Lower leg skin (tissue), 4 donors: ENCODE measurements around the gene OMP. TPM values are rescaled to one million over a fixed set of nuclear protein-coding genes. Genes with fewer than 3 reads are reported as not detected.
A peak's percentile ranks its signal among the peaks of the same experiment; 100 is the strongest.

ENCODE experiments used
- DNase-seq, 2 donors: peaks; one replicate each; pipeline ENCODE4 v3.0.0-alpha.2; 2019; ENCODE audit warnings: low spot score in 2 of 2
- H3K4me3 ChIP-seq: fragments of 200-600 bp; sonication (generic); 2 replicates; pipeline ENCODE4 v1.5.1; 2017; ENCODE audit warnings: mild to moderate bottlenecking, low read depth; ENCODE audit not compliant: poor library complexity, severe bottlenecking
- POLR2A ChIP-seq, 2 donors: fragments of 450-650 bp; IDR thresholded peaks; one replicate each; pipeline ENCODE4 v1.6.1; 2016 to 2017; ENCODE audit warnings: antibody characterized with exemption in 2 of 2, mild to moderate bottlenecking in 1 of 2, moderate library complexity in 1 of 2
- WGBS, 2 donors: methylation state at CpG; one replicate each; pipeline ENCODE4 v1.1.5; 2018; 5-methylcytosine and 5-hydroxymethylcytosine counted together
- intact Hi-C: fragments of 100-400 bp; cut with DNase I; formaldehyde crosslinking; loops from one replicate; pipeline ENCODE4 v1.15.0; 2023; ENCODE audit warnings: low total_unique reads
- total RNA-seq, 4 donors: library from RNA; depleted of rRNA; stranded (reverse); fragments of >200 nt; gene quantifications; one replicate each; pipeline ENCODE4 v1.1.0, GENCODE V29; 2016
- TF ChIP-seq, protein P1 (sequence below), 3 donors: fragments of 450-650 bp; IDR thresholded peaks; one replicate each; pipeline ENCODE4 v1.5.1; 2016; ENCODE audit warnings: antibody characterized with exemption in 3 of 3, mild to moderate bottlenecking in 3 of 3, moderate library complexity in 2 of 3

OMP gene, protein sequence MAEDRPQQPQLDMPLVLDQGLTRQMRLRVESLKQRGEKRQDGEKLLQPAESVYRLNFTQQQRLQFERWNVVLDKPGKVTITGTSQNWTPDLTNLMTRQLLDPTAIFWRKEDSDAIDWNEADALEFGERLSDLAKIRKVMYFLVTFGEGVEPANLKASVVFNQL
- not detected for total RNA-seq

DNA sequence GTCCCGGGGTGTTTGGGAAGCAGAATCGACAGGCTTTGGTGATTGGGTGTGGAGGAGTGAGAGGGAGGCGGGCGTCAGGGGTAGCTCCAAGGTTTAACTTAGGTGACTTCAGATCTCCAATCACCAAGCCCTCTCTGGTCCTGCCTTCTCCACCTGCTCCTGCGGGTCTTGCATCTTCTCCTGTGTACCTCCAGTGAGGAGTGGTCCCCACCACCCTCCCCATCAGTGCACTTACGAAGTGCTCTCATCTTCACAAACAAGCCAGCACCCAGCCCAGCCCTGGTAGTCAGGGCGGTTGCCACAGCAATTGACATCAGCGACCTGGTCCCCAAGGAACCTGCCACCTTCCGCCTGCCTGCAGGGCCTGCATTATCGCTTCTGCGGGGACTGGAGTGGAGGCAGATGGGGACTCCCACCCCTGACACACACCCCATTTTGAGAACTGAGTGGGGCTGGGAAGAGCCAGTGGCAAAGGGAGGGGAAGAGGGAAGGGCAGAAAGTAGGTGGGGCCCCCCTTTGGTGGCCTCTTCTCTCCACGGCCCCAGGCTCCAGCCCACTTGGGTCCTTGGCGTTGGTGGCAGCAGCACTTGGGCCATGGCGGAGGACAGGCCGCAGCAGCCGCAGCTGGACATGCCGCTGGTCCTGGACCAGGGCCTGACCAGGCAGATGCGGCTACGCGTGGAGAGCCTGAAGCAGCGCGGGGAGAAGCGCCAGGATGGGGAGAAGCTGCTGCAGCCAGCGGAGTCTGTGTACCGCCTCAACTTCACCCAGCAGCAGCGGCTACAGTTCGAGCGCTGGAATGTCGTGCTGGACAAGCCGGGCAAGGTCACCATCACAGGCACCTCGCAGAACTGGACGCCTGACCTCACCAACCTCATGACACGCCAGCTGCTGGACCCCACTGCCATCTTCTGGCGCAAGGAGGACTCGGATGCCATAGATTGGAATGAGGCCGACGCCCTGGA, at the start of gene OMP:
TSS of gene OMP (plus strand) at position 595 of the 965 bp plus-strand sequence. CDS start at position 595, 0 bp downstream.
- intact Hi-C loops = loop anchor here (5.0 to 10.0 kb wide), 2 partner anchors 378 to 1265 kb away; no protein-coding TSS in a partner anchor
- DNase-seq = no peak
- no peak for TF ChIP-seq POLR2A (IDR thresholded peaks at IDR 0.05)
- TF ChIP-seq, protein P1, sequence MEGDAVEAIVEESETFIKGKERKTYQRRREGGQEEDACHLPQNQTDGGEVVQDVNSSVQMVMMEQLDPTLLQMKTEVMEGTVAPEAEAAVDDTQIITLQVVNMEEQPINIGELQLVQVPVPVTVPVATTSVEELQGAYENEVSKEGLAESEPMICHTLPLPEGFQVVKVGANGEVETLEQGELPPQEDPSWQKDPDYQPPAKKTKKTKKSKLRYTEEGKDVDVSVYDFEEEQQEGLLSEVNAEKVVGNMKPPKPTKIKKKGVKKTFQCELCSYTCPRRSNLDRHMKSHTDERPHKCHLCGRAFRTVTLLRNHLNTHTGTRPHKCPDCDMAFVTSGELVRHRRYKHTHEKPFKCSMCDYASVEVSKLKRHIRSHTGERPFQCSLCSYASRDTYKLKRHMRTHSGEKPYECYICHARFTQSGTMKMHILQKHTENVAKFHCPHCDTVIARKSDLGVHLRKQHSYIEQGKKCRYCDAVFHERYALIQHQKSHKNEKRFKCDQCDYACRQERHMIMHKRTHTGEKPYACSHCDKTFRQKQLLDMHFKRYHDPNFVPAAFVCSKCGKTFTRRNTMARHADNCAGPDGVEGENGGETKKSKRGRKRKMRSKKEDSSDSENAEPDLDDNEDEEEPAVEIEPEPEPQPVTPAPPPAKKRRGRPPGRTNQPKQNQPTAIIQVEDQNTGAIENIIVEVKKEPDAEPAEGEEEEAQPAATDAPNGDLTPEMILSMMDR (IDR thresholded peaks at IDR 0.05) = no peak
- no peak within 1 kb of the TSS for H3K4me3 ChIP-seq
- WGBS, 2 donors = 91 to 92% methylated on average over 37 of the region's 37 CpGs

DNA sequence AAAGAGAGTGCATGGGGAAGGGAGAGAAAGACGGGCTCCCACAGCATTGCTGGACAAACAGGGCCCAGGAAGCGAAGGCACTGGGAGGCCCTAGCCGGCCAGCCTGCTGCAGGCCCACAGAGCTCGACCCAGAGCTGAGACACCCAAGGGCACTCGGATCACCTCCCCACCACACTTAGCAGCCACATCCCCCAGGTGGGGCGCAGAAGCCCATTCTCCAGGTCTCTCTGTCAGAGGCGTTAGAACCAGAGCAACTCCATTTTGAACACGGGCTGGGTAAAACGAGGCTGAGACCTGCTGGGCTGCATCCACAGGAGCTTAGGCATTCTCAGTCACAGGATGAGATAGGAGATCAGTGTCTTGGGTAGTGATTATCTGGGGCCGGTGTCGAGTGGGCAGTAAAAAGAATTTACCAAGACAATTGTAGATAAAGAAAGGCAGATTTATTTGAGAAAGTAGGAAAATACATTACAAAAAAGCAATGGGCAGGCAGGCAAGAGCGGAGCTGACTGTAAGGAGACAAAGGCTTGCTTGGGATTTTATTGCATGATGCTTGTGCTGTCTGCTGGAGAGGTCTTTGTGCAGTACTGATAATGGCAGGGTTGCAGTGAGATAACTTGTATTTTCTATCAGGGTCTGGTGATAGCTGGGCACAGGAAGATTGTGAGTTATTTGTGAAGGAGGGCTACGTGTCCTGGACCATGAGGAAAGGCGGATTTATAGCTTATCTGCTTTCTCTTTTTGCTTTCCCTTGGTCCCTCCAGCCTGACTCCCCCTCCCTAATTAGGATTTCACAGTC, 49.2 kb upstream of the OMP start:
- DNase-seq = peak in 1 of 2 donors; percentile 65
- TF ChIP-seq, protein P1 (IDR thresholded peaks at IDR 0.05) = no peak
- H3K4me3 ChIP-seq = no peak overlapping the region
- WGBS, 2 donors = 85 to 90% methylated on average over 14 of the region's 14 CpGs
- intact Hi-C loops = no loop called here

DNA sequence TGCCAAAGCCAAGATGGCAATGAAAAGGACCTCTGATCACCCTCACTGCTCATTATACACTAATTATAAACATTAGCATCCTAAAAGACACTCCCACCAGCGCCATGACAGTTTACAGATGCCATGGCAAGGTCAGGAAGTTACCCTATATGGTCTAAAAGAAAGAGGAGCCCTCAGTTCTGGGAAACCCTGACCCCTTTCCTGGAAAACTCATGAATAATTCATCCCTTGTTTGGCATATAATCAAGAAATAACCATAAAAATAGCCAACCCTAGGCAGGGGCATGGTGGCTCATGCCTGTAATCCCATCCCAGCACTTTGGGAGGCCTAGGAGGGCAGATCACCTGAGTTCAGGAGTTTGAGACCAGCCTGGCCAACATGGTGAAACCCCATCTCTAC, 48.6 kb upstream of the OMP start:
- no peak overlapping the region for H3K4me3 ChIP-seq
- DNase-seq = peak in 1 of 2 donors; percentile 7
- WGBS, 2 donors = 70 to 89% methylated on average over 1 of the region's 1 CpG
- intact Hi-C loops = no loop called here
- TF ChIP-seq, protein P1 (IDR thresholded peaks at IDR 0.05) = no peak
- no peak for TF ChIP-seq POLR2A (IDR thresholded peaks at IDR 0.05)

DNA sequence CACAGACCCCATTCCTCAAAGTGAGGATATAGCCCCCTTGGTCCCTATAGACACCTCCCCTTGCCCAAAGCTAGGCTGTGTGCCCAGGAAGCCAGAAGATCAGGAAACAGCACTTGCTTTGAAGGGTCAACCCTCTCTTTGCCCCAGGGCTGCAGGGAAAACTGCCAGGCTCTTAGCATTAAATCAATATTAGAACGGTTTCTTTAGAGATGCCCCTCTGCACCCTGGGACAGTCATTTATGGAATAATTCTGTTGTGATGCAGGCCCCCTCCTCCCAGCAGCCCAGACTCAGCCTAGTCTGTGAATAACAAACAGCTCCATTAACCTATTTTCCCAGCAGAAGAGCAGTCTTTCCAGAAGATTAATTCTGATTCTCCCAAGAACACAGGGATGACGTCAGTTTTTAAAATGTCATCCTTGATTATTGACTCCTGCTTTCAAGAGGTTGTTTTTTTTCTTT, 47.5 kb upstream of the OMP start:
- 65 to 76% methylated on average over 2 of the region's 2 CpGs for WGBS, 2 donors

DNA sequence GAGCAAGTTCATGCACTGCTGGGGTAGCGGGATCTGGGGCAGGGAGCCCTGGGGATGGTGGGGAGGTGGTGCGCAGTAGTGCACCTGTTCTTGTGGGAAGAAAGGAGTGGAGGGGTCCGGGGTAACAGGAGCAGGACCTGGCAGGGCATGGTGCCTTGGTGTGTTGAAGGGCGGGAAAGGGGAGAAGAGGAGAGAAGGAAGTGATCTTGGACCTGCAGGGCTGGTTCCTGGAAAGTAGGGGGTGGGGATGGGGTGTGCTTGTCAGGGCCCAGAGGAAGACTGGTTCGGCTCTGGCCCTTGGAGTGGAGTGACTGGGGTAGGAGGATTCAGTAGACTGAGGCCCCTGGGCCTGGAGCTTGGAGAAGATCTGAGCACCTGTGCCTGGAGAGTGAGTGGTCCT, 46.7 kb upstream of the OMP start:
- TF ChIP-seq, protein P1 (IDR thresholded peaks at IDR 0.05) = no peak
- TF ChIP-seq POLR2A (IDR thresholded peaks at IDR 0.05) = no peak
- intact Hi-C loops = no loop called here
- H3K4me3 ChIP-seq = no peak overlapping the region
- 93% methylated on average over 5 of the region's 5 CpGs for WGBS, 2 donors
- DNase-seq = peak in 1 of 2 donors; percentile 70

More for the DNA sequence above, 47.5 kb upstream of the OMP start:
- TF ChIP-seq, protein P1 (IDR thresholded peaks at IDR 0.05) = no peak
- TF ChIP-seq POLR2A (IDR thresholded peaks at IDR 0.05) = no peak
- peak in 1 of 2 donors; percentile 68 for DNase-seq
- intact Hi-C loops = no loop called here
- no peak overlapping the region for H3K4me3 ChIP-seq
